HCT116 (cell line): ENCODE results near the gene LYRM9.

Experiments
- CTCF ChIP-seq, 3 experiments: fragments of 200-600 bp in 1 of 3; sonication (generic) in 1 of 3; IDR thresholded peaks in 2 of 3; conservative IDR thresholded peaks in 1 of 3; 2 replicates each; pipeline ENCODE4 v1.5.1; 2012 to 2017; ENCODE audit warnings: low read depth in 2 of 3, low read length in 2 of 3, antibody characterized with exemption in 1 of 3, borderline replicate concordance in 1 of 3, control low read depth in 1 of 3, mild to moderate bottlenecking in 1 of 3, mixed read lengths in 1 of 3, mixed run types in 1 of 3, moderate library complexity in 1 of 3; ENCODE audit not compliant: insufficient read depth in 1 of 3
- EZH2phosphoT487 ChIP-seq: fragments of 200-600 bp; IDR thresholded peaks from 2 replicates; pipeline ENCODE4 v1.6.1; 2018; ENCODE audit warnings: antibody characterized with exemption, borderline replicate concordance
- MAX ChIP-seq: IDR thresholded peaks from 2 replicates; pipeline ENCODE4 v1.6.1; 2012
- RAD21 ChIP-seq: IDR thresholded peaks from 2 replicates; pipeline ENCODE4 v1.6.1; 2012; ENCODE audit warnings: low read depth, mild to moderate bottlenecking
- REST ChIP-seq: IDR thresholded peaks from 2 replicates; pipeline ENCODE4 v1.6.1; 2012; ENCODE audit warnings: low read depth

GRCh38 chr17:27938241-27938640, 45.1 kb upstream of the LYRM9 start:
- no peak for TF ChIP-seq EZH2phosphoT487
- no peak for TF ChIP-seq MAX
- no peak for TF ChIP-seq RAD21
- no peak for TF ChIP-seq CTCF (IDR thresholded peaks at IDR 0.05 in 2 of 3, conservative IDR thresholded peaks at IDR 0.05 in 1 of 3; ENCODE audit: borderline replicate concordance in 1 of 3, insufficient read depth in 1 of 3, low read depth in 2 of 3, low read length in 2 of 3)
- TF ChIP-seq REST: no peak
